ENCODE results near the gene UBR1.

GRCh38 chr15:43125100-43125661 is 19.3 kb upstream of the UBR1 start:
- TF ChIP-seq BHLHE40 (IDR thresholded peaks at IDR 0.05; ENCODE audit: low read depth, low read length) (no peak), ZNF302 (CRISPR knock-in tag; IDR thresholded peaks at IDR 0.05) (no peak)
